Endodermal cell (in vitro differentiated cells): ENCODE results near the gene CYBB. TPM values are rescaled to one million over a fixed set of nuclear protein-coding genes. Genes with fewer than 3 reads are reported as not detected.

ENCODE experiments used
- DNase-seq: peaks from one replicate; pipeline ENCODE4 v3.0.0-alpha.2; 2017
- H3K27ac ChIP-seq: 2 replicates; pipeline ENCODE4 v1.5.1; 2013; ENCODE audit warnings: mild to moderate bottlenecking, low read depth, low read length, moderate library complexity
- H3K27me3 ChIP-seq: 2 replicates; pipeline ENCODE4 v1.6.1; 2013; ENCODE audit warnings: mild to moderate bottlenecking, low read length, moderate library complexity; ENCODE audit not compliant: insufficient read depth, control insufficient read depth, poor library complexity, severe bottlenecking
- H3K36me3 ChIP-seq: 2 replicates; pipeline ENCODE4 v1.7.0; 2013; ENCODE audit warnings: mild to moderate bottlenecking, low read length, moderate library complexity; ENCODE audit not compliant: control insufficient read depth, insufficient read depth
- H3K4me1 ChIP-seq: one replicate; pipeline ENCODE4 v1.7.0; 2013; ENCODE audit warnings: low read length; ENCODE audit not compliant: control insufficient read depth, insufficient read depth
- H3K4me3 ChIP-seq: 2 replicates; pipeline ENCODE4 v1.5.1; 2013; ENCODE audit warnings: mild to moderate bottlenecking, low read length, moderate library complexity
- H3K9ac ChIP-seq: 2 replicates; pipeline ENCODE4 v1.6.1; 2013; ENCODE audit warnings: mild to moderate bottlenecking, low read length, moderate library complexity; ENCODE audit not compliant: poor library complexity, severe bottlenecking; ENCODE audit errors: extremely low read depth
- H3K9me3 ChIP-seq: 2 replicates; pipeline ENCODE4 v1.6.1; 2013; ENCODE audit warnings: mild to moderate bottlenecking, low read length, moderate library complexity; ENCODE audit not compliant: control insufficient read depth
- H3K27ac Mint-ChIP-seq: 2 replicates; pipeline ENCODE4 v1.8.0; 2020; ENCODE audit warnings: mixed read lengths
- H3K27me3 Mint-ChIP-seq: 2 replicates; pipeline ENCODE4 v1.8.0; 2021; ENCODE audit warnings: mild to moderate bottlenecking, mixed read lengths; ENCODE audit not compliant: insufficient read depth
- H3K36me3 Mint-ChIP-seq: 2 replicates; pipeline ENCODE4 v1.8.0; 2020; ENCODE audit warnings: low read depth, mixed read lengths
- H3K4me1 Mint-ChIP-seq: 2 replicates; pipeline ENCODE4 v1.8.0; 2020; ENCODE audit warnings: mixed read lengths
- H3K4me3 Mint-ChIP-seq: 2 replicates; pipeline ENCODE4 v1.8.0; 2020; ENCODE audit warnings: mild to moderate bottlenecking, moderate library complexity, mixed read lengths
- H3K9me3 Mint-ChIP-seq: 2 replicates; pipeline ENCODE4 v1.8.0; 2020; ENCODE audit warnings: mild to moderate bottlenecking, mixed read lengths
- CTCF ChIP-seq: fragments of 200-600 bp; sonication (generic); conservative IDR thresholded peaks from 2 replicates; pipeline ENCODE4 v1.5.0; 2021; ENCODE audit warnings: antibody characterized with exemption, mild to moderate bottlenecking
- WGBS, 2 experiments: methylation state at CpG; one replicate each; pipeline versions ENCODE4 v1.1.5 to v1.1.7; 2013; ENCODE audit warnings: missing lambda C conversion rate in 2 of 2, mixed read lengths in 1 of 2; ENCODE audit not compliant: insufficient coverage in 1 of 2, insufficient read length in 1 of 2; 5-methylcytosine and 5-hydroxymethylcytosine counted together
- total RNA-seq, 2 donors: library from RNA; stranded (reverse); fragmentation: NEBNext Ultra II Directional in 1 of 2; extraction: Animal tissue kit (Norgen Biotek cat#: 25700) in 1 of 2; gene quantifications; 2 replicates in 1 of 2; 3 replicates in 1 of 2; pipeline ENCODE4 v1.2.1, GENCODE V29; 2021

Gene CYBB
- total RNA-seq, 2 donors from 2014 or later = not detected

DNA sequence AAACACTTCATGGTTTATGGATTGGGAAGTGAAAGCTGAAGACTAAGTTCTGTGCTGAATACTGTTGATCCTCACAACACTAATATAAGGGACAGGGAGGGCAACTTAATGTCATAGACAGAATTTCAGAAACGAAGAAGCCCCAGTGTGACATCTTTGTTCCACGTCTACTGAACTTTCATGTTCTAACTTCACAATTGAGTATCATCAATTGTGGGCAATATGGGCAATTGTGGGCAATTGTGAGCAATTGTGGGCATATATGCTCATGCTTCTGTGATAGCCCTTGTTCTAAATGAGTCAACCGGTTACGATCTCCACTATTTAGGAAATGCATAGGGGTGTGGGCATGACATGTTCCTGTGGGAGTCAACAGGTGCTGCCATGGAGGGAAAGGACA, 33.7 kb downstream of the CYBB start:
- H3K27me3 ChIP-seq = no peaks in the 10 kb centered on the region
- no peaks in the 10 kb centered on the region for H3K36me3 ChIP-seq
- Mint-ChIP-seq H3K9me3 (peaks cover 11% of the 10 kb centered on the region), H3K4me3 (no peak overlapping the region), H3K27me3 (no peaks in the 10 kb centered on the region), H3K36me3 (no peaks in the 10 kb centered on the region), H3K27ac (no peak overlapping the region), H3K4me1 (peaks cover 18% of the 10 kb centered on the region)
- TF ChIP-seq CTCF = no peak
- peaks cover 3% of the 10 kb centered on the region for H3K4me1 ChIP-seq
- 92 to 100% methylated on average over 2 to 4 of the region's 4 CpGs for WGBS, 2 experiments
- no peak overlapping the region for H3K4me3 ChIP-seq
- H3K27ac ChIP-seq = no peak overlapping the region
- H3K9ac ChIP-seq = no peak overlapping the region
- no peaks in the 10 kb centered on the region for H3K9me3 ChIP-seq
- no peak for DNase-seq

DNA sequence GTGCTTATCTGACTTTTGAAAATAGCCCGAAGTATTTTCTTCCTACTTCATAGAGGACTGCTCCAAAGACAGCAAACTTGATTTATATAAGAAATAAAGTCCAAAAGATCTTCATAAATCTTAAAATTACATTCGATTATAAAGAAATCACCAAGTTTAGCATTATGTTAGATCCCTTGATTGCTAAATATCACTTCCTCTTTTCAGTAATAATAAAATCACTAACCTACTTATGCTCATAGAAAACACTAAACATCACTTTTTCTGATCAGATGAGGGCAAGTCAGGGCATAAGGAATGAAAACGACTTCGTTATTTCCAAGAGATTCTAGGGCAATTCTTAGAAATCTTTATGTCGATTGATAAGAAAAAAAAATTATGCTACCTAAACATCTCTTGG, 35.5 kb downstream of the CYBB start:
- no peak for DNase-seq
- Histone ChIP-seq H3K27me3 (no peaks in the 10 kb centered on the region), H3K9me3 (no peaks in the 10 kb centered on the region), H3K9ac (no peak overlapping the region), H3K27ac (no peak overlapping the region), H3K4me3 (no peak overlapping the region), H3K4me1 (peaks cover 3% of the 10 kb centered on the region), H3K36me3 (no peaks in the 10 kb centered on the region)
- no peak overlapping the region for H3K27ac Mint-ChIP-seq
- WGBS, 2 experiments = 90 to 96% methylated on average over 2 to 5 of the region's 5 CpGs
- TF ChIP-seq CTCF = no peak
- peaks cover 13% of the 10 kb centered on the region for H3K9me3 Mint-ChIP-seq
- H3K27me3 Mint-ChIP-seq = no peaks in the 10 kb centered on the region
- no peak overlapping the region for H3K4me3 Mint-ChIP-seq
- H3K4me1 Mint-ChIP-seq = peaks cover 13% of the 10 kb centered on the region
- H3K36me3 Mint-ChIP-seq = no peaks in the 10 kb centered on the region

- Histone ChIP-seq H3K9me3 (no peaks in the 10 kb centered on the region), H3K4me1 (peaks cover 3% of the 10 kb centered on the region), H3K27ac (no peak overlapping the region), H3K9ac (no peak overlapping the region), H3K4me3 (no peak overlapping the region), H3K36me3 (no peaks in the 10 kb centered on the region), H3K27me3 (no peaks in the 10 kb centered on the region)
- Mint-ChIP-seq H3K36me3 (no peaks in the 10 kb centered on the region), H3K27ac (no peak overlapping the region), H3K4me3 (no peak overlapping the region), H3K9me3 (peaks cover 19% of the 10 kb centered on the region), H3K4me1 (peaks cover 13% of the 10 kb centered on the region), H3K27me3 (no peaks in the 10 kb centered on the region)
- TF ChIP-seq CTCF = no peak
- no peak for DNase-seq
- WGBS, 2 experiments = 92 to 100% methylated on average over 1 to 3 of the region's 4 CpGs
These were observed 36.9 kb downstream of the CYBB start for GRCh38 chrX:37816766-37817165.
